Osteocyte (in vitro differentiated cells): ENCODE data around the gene TTN. TPM values are rescaled to one million over a fixed set of nuclear protein-coding genes. Genes with fewer than 3 reads are reported as not detected.

Source experiments
- DNase-seq: peaks from one replicate; pipeline ENCODE4 v3.0.0; 2021; ENCODE audit warnings: mixed read lengths; ENCODE audit not compliant: unreplicated experiment; ENCODE audit errors: extremely low spot score
- H3K27ac Mint-ChIP-seq: one replicate; pipeline ENCODE4 v1.8.0; 2021; ENCODE audit warnings: mild to moderate bottlenecking, mixed read lengths; ENCODE audit not compliant: unreplicated experiment
- H3K27me3 Mint-ChIP-seq: one replicate; pipeline ENCODE4 v1.8.0; 2021; ENCODE audit warnings: mixed read lengths; ENCODE audit not compliant: unreplicated experiment
- H3K36me3 Mint-ChIP-seq: one replicate; pipeline ENCODE4 v1.8.0; 2021; ENCODE audit warnings: mixed read lengths; ENCODE audit not compliant: unreplicated experiment
- H3K4me1 Mint-ChIP-seq: one replicate; pipeline ENCODE4 v1.8.0; 2021; ENCODE audit warnings: mixed read lengths; ENCODE audit not compliant: unreplicated experiment
- H3K4me3 Mint-ChIP-seq: one replicate; pipeline ENCODE4 v1.8.0; 2021; ENCODE audit warnings: mild to moderate bottlenecking, moderate library complexity, mixed read lengths; ENCODE audit not compliant: unreplicated experiment
- H3K9me3 Mint-ChIP-seq: one replicate; pipeline ENCODE4 v1.8.0; 2021; ENCODE audit warnings: mixed read lengths; ENCODE audit not compliant: unreplicated experiment
- CTCF ChIP-seq: fragments of 200-600 bp; sonication (generic); IDR thresholded peaks from 2 replicates; pipeline ENCODE4 v1.5.0; 2021; ENCODE audit warnings: antibody characterized with exemption, mild to moderate bottlenecking, moderate library complexity
- total RNA-seq: library from RNA; stranded (reverse); gene quantifications from 2 replicates; pipeline ENCODE4 v1.2.1, GENCODE V29; 2021

TTN gene
- total RNA-seq, 1 donor from 2014 or later, result not detected

DNA sequence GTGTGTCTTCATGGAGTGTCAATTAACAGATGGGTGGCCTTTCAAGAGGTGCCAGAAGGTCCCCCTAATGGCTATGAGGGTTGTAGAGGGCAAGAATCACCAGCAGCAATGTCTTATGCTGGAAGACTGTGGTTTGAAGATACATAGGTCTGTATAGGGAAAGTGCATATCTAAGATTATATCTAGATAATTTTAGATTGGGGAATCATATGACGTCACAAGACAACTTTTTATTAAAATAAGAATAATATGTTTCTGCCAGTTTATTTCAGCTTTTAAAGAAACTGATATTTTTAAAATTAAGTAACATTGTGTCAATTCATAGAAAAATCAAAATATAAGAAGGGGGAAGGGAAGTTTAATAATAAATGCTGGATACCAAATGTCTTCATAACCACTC, 162.3 kb downstream of the TTN start:
- Mint-ChIP-seq H3K9me3 (no peaks in the 10 kb centered on the region), H3K27me3 (peaks cover 6% of the 10 kb centered on the region), H3K27ac (no peak overlapping the region), H3K4me1 (no peaks in the 10 kb centered on the region), H3K36me3 (no peaks in the 10 kb centered on the region), H3K4me3 (no peak overlapping the region)
- no peak for DNase-seq
- no peak for TF ChIP-seq CTCF

GRCh38 chr2:178641498-178641897, 165.7 kb downstream of the TTN start:
- H3K27ac Mint-ChIP-seq, result no peak overlapping the region
- H3K4me3 Mint-ChIP-seq, result no peak overlapping the region
- H3K9me3 Mint-ChIP-seq, result no peaks in the 10 kb centered on the region
- no peak for DNase-seq
- H3K4me1 Mint-ChIP-seq, result no peaks in the 10 kb centered on the region
- TF ChIP-seq CTCF, result no peak
- no peaks in the 10 kb centered on the region for H3K36me3 Mint-ChIP-seq
- peaks cover 8% of the 10 kb centered on the region for H3K27me3 Mint-ChIP-seq

DNA sequence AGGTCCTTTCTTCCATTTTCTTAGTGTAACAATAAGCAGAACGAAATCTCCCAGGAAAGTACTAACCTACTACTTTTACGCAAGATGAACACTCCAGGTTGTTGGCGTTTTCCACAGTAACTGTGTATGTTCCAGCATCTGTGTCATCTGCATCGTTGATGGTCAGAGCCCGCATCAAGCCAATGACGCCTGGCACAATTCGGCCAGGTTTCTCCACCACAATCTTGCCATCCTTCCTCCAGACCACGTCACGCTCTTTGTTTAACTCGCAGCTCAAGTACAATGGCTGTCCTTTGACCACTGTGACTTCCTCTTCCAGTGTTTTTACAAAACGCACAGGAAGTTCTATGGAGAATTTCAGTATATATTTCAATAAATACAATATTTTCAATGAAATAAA, 171.3 kb downstream of the TTN start:
- no peaks in the 10 kb centered on the region for H3K9me3 Mint-ChIP-seq
- no peak for TF ChIP-seq CTCF
- peaks cover 4% of the 10 kb centered on the region for H3K27me3 Mint-ChIP-seq
- no peaks in the 10 kb centered on the region for H3K4me1 Mint-ChIP-seq
- H3K36me3 Mint-ChIP-seq, result no peaks in the 10 kb centered on the region
- DNase-seq, result no peak
- H3K4me3 Mint-ChIP-seq, result no peak overlapping the region
- H3K27ac Mint-ChIP-seq, result no peak overlapping the region

- no peaks in the 10 kb centered on the region for H3K36me3 Mint-ChIP-seq
Observed at GRCh38 chr2:178632729-178633128, 174.5 kb downstream of the TTN start.

DNA sequence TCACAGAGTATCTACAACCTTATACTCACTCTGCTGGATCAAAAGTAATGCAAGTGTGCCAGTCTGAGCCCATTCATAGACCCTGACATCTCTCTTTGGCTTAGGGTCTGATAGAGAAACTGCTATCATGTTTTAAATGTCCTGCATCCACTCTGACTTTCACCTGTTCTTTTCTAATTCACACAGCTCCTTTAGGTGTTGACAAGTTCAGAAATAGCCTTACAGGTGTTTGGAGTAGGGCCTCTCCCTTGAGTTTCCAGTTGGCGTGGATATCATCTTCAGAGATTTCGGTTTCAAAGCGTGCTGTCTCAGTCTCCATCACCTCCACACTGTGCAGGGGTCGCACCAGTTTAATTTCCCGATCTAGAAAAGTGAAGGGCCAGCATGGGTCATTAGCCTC, 176.6 kb downstream of the TTN start:
- Mint-ChIP-seq H3K27ac (no peak overlapping the region), H3K27me3 (peaks cover 8% of the 10 kb centered on the region), H3K4me1 (no peaks in the 10 kb centered on the region), H3K36me3 (no peaks in the 10 kb centered on the region), H3K9me3 (no peaks in the 10 kb centered on the region), H3K4me3 (no peak overlapping the region)
- no peak for DNase-seq
- no peak for TF ChIP-seq CTCF

More at GRCh38 chr2:178632729-178633128, 174.5 kb downstream of the TTN start:
- H3K27ac Mint-ChIP-seq, result no peak overlapping the region
- H3K9me3 Mint-ChIP-seq, result no peaks in the 10 kb centered on the region
- H3K4me3 Mint-ChIP-seq, result no peak overlapping the region
- TF ChIP-seq CTCF, result no peak
- peaks cover 8% of the 10 kb centered on the region for H3K27me3 Mint-ChIP-seq
- no peaks in the 10 kb centered on the region for H3K4me1 Mint-ChIP-seq
- no peak for DNase-seq
